HG02981 (cell line): Measurements from ENCODE around the gene HIC1.

Experiments
- ATAC-seq: cut with Tn5 transposase; IDR thresholded peaks from one replicate; pipeline ENCODE4 v1.9.1; 2021; ENCODE audit warnings: mild to moderate bottlenecking, moderate library complexity; ENCODE audit not compliant: unreplicated experiment

The HIC1 gene

DNA sequence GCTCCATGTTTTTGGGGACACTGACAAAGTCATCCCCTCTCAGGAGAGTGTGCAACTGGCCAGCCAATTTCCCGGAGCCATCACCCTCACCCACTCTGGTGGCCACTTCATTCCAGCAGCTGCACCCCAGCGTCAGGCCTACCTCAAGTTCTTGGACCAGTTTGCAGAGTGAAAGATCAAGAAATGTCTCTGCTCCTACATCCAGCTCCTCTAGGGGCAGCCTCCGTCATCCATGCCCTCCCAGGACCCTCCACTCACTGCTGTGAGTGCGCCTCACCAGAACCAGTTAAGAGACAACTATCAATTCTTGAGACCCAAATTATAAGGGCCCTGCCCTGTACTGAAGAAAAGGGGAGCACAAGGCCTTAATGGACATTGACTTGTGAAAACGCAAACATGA lies 12.0 kb upstream of the HIC1 start:
- no peak for ATAC-seq

DNA sequence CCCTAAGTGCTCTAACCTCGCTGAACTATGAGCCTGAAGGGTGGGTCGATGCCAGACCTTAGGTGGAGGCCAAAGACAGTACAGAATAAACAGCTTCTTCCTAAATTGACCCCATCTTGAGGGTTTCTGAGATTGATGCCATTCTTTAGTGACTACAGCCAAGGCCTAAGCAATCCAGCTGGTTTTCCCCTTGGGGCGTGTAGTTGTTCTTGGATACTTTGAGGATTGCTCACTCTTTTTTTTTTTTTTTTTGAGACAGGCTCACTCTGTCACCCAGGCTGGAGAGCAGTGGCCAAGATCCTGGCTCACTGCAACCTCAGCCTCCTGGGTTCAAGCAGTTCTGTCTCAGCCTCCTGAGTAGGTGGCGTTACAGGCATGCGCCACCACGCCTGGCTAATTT lies 11.1 kb upstream of the HIC1 start:
- ATAC-seq: no peak

DNA sequence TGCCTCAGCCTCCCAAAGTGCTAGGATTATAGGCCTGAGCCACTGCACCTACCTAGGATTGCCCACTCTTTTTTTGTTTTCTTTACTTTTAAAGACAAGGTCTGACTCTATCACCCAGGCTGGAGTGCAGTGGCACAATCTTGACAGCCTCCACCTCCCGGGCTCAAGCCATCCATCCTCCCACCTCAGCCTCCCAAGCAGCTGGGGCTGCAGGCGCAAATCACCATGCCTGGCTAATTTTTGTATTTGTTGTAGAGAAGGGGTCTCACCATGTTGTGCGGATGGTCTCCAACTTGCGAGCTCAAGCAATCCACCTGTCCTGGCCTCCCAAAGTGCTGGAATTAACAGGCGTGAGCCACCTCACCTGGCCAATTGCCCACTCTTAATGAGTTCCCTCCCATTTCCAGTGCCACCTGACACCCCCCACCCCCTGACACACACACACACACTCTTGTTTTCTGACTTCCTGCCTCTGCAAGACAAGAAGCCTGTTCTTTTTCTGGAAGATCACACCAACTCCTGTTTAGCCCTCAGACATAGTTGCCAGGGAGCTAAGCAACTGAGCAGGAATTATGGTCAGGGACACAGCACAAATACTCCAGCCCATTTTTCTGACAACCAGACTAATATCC lies 10.5 kb upstream of the HIC1 start:
- ATAC-seq: no peak

DNA sequence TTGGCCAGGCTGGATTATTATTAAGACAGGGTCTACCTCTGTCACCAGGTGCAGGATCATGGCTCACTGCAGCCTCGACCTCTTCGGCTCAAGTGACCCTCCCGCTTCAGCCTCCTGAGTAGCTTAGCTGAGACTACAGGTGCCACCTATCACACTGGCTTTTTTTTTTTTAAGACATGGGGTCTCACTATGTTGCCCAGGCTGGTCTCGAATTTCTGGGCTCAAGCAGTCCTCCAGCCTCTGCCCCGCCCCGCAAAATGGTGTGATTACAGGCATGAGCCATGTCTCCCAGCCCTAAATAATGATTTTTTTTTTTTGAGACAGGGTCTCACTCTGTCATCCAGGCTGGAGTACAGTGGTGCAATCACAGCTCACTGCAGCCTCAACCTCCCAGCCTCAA lies 7.3 kb upstream of the HIC1 start:
- ATAC-seq: no peak

DNA sequence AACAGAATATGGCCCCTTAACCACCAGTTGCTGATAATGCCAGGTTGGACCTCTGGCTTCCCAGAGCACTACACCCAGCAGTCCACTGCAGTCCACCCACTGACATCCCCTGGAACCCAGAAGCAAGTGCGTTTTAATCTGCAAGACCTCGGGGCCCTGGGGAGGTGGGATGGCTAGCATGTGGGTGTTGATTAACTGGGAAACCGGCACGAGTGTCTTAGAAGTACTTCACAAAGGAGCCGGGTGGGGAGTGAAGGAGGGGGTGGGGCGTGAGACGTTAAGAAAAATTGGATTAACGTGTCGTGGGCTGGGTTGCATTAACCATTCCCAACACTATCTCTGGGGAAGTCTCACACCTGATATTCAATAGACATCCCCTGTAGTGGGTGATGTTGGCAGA lies 6.1 kb upstream of the HIC1 start:
- no peak for ATAC-seq

DNA sequence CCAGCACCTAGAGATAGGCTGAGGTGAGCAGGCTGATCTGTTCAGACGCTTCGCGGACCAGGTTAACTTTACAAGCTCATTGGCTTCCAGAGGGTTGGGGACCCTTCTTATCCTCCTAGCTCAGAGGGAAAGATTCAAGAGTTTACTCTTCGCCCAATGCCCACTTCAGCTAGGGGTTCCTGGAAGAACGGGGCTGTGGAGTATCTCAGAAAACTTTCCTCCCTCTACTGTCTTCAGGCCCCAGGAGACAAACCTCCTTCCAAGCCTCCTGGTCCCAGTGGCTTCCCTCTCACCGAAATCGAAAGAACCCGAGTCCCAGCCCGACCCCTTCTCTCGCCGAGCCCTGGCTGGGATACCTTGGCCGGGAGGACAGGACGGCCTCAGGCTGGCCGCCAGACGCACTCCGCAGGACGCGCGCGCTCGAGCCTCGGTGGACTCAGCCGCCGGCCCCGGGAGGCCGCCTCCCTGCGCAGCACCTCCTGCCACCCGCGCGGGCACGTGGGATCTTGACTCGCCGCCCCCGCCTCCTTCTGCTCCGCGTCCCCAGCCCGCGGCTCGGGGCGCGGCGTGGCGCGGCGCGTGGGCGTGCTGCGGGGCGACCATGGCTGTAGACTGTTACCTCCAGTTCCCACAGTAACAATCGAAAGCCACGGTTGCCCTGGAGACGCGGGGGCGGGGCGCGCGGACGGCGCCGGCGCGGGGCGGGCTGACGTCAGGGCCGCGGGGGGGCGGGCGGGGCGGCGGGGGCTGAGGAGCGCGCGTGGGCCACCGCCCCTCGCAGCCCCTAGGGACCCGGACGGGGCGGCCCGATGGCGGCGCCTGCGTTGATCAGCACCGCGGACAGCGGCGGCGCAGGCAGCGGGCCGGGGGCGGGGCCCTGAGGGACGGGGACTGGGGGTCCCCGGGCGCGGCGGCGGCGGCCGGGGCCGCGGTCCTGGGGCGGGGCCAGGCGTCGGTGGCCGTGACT lies 5.3 kb upstream of the HIC1 start:
- peak; percentile 50 for ATAC-seq

DNA sequence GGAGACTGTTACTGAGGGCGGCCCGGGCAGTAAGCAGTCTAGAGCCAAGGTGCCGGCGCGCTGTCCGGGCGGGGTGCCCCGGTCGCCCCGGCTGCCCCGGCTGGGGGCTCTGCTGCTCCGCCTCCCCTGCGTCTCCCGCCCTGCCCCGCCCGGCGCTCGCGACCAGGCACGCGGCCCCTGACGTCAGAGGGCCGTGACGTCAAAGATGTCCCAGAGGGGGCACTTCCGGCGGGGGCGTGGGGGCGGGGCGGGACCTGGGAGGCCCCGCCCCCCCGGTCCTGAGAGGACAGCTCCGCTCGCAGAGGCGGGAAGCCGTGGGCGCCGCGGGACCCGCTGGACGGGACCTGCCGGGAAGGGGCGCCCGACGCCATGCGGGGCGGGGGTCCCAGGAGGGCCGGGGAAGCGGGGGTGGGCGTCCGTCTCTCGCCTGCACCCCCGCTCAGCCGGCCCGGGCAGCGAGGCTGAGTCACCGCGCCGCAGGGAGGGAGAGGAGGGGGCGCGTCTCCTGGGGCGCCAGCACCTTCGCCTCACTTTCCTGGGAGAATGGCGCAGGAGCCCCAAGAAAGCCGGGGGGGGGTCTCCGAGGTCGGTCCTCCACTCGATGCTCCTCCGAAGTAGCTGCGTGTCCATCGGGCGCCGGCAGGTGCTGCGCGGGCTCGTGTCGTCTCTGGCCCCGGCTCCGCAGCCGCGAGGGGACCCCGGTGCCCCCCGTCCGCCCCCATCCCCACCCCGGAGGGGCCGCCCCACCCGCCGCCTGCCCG lies 4.4 kb upstream of the HIC1 start:
- peak; percentile 16 for ATAC-seq

DNA sequence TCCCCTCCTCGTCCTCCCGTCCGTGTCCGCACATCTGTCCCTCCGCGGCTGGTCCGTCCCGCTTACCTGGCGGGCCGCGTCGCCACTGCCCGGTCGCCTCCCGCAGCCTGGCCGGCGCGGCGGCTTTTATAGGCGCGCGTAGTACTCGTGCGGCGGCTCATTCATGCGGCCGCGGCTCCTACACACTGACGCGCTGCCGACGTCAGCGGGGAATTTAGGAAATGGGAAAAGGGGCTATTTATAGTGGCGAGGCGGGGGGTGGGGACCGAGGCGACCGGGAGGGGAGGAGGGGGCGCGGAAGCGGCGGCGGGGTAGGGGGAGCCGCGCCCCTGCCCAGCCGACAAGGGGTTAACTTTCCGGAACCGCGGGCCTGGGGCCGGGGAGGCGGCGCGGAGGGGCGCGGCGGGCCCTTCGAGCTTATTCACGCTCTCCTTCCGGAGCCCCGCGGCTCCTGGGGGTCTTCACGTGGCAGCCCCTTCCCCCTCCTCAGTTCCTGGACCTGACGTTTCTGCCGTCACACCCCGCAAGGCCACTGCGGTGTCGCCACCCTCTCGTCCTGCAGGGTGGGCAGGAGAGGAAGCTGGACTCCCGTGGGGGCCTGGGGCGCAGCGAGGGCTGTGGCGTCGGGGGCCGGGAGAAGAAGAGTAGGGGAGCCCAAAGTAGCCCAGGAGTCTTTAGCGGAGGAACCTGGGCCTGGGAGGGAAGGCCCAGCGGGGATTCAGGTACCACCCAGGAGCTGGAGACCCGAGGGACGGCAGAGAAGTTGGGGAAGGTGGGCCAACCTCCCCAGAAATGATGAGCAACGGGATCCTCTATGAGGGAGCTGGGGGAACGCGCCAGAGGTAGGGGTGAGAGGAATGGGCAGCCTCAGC lies 3.6 kb upstream of the HIC1 start:
- ATAC-seq: no peak

DNA sequence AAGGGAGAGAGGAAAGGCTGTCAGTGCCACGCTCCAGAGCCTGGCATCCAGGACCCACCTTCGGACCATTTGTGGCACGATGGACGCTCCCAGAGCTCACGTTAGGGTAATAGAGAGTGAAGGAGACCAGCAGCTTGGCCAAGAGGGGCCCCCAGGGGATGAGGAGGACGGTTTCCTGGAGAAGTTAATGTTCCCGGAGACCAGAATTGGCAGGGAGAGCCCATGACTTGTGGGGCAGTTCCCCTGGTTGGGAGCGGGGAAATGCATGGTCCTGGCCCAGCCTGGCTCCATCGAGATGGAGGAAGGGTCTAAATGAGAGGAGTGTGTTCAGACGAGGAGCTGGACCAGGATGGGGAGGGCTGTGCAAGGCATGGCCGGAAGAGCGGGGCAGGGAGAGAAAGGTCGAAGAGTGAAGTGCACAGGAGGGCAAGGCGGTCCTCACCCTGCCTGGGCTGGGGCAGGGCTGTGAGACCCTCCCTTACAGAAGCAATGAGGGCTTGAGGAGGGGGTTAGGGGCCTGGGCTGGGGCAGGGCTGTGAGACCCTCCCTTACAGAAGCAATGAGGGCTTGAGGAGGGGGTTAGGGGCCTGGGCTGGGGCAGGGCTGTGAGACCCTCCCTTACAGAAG lies 2.9 kb upstream of the HIC1 start:
- no peak for ATAC-seq

DNA sequence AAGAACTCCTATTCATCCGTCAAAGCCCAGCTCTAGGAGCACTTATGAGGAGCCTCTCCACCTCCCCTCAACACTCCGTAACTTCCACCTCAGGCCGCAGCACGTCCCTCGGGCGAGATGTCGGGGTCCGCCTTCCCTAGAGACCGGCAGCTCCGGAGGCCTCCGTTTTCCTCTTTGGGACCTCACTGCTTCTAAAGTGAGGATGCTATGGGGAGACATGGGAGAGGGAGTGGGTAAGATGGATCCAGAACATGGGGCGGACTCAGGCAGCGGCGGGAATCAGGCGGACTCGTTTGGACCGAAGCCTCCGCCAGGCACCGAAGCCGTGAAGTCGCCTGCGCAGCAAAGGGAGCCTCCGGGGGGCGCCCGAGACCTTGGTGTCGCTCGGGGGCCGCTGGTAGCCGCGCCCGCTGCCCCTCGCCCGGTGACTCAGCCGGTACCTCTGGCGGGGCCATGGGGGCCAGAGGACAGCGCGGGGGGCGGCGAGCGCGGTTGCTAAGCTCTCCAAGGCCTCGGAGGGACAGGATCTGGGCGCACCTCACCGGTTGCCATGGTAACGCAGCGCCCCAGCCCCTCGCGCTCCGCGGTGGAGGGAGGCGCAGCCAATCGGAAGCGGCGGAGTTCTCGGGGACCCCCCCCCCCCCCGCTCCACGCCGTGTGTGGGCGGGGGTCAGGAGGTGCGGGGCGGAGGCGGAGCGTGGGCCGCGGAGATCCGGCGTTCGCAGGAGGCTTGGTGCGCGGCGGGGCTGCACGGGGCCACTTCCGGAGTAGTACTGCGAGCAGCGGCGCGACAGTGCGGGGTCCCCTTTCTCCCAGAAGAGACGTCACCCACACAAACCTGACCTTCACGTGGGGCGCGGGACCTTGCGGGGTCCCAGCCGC lies 1.3 kb upstream of the HIC1 start:
- ATAC-seq: no peak

DNA sequence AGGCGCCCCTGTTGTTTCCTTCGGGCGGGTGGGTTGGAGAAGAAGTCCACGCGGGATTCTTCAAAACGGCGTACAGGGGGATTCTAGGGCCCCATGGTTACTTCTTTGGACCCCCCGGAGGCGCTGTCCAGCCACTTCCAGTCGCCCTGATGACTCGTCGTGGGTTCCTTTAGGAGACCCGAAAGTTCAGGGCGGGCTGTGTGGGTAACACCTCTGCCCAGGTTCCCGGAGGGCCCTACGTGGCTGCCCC lies 716 bp upstream of the HIC1 start:
- no peak for ATAC-seq

DNA sequence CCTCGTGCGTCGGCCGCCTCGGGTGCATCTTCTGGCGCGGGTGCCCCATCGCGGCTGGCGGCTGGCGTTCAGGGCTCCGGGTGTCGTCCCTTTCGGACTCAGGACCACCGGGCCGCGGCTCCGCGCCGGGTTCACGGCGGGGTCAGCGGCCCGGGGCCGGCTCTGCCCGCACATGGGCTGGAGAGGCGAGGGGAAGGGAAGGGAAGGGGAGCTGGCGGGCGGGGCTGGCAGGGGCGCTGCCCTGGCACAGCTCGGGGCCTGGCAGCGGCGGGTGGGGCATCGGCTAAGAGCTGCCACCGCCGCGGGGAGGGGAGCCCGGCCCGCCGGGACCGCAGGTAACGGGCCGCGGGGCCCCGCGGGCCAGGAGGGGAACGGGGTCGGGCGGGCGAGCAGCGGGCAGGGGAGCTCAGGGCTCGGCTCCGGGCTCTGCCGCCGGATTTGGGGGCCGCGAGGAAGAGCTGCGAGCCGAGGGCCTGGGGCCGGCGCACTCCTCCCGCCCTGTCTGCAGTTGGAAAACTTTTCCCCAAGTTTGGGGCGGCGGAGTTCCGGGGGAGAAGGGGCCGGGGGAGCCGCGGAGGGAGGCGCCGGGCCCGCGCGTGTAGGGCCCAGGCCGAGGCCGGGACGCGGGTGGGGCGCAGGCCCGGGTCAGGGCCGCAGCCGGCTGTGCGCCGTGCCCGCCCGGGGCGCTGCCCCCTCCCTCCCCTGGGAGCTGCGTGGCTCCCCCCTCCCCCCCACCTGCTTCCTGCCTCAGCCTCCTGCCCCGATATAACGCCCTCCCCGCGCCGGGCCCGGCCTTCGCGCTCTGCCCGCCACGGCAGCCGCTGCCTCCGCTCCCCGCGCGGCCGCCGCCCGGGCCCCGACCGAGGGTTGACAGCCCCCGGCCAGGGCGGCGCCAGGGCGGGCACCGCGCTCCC lies 646 bp downstream of the HIC1 start:
- ATAC-seq: no peak

DNA sequence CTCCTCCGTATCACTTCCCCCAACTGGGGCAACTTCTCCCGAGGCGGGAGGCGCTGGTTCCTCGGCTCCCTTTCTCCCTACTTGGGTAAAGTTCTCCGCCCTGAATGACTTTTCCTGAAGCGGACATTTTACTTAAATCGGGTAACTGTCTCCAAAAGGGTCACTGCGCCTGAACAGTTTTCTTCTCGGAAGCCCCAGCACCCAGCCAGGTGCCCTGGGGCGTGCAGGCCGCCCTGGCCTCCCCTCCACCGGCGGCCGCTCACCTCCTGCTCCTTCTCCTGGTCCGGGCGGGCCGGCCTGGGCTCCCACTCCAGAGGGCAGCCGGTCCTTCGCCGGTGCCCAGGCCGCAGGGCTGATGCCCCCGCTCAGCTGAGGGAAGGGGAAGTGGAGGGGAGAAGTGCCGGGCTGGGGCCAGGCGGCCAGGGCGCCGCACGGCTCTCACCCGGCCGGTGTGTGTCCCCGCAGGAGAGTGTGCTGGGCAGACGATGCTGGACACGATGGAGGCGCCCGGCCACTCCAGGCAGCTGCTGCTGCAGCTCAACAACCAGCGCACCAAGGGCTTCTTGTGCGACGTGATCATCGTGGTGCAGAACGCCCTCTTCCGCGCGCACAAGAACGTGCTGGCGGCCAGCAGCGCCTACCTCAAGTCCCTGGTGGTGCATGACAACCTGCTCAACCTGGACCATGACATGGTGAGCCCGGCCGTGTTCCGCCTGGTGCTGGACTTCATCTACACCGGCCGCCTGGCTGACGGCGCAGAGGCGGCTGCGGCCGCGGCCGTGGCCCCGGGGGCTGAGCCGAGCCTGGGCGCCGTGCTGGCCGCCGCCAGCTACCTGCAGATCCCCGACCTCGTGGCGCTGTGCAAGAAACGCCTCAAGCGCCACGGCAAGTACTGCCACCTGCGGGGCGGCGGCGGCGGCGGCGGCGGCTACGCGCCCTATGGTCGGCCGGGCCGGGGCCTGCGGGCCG lies 1.6 kb downstream of the HIC1 start:
- ATAC-seq: no peak

DNA sequence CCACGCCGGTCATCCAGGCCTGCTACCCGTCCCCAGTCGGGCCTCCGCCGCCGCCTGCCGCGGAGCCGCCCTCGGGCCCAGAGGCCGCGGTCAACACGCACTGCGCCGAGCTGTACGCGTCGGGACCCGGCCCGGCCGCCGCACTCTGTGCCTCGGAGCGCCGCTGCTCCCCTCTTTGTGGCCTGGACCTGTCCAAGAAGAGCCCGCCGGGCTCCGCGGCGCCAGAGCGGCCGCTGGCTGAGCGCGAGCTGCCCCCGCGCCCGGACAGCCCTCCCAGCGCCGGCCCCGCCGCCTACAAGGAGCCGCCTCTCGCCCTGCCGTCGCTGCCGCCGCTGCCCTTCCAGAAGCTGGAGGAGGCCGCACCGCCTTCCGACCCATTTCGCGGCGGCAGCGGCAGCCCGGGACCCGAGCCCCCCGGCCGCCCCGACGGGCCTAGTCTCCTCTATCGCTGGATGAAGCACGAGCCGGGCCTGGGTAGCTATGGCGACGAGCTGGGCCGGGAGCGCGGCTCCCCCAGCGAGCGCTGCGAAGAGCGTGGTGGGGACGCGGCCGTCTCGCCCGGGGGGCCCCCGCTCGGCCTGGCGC lies 2.4 kb downstream of the HIC1 start:
- no peak for ATAC-seq

DNA sequence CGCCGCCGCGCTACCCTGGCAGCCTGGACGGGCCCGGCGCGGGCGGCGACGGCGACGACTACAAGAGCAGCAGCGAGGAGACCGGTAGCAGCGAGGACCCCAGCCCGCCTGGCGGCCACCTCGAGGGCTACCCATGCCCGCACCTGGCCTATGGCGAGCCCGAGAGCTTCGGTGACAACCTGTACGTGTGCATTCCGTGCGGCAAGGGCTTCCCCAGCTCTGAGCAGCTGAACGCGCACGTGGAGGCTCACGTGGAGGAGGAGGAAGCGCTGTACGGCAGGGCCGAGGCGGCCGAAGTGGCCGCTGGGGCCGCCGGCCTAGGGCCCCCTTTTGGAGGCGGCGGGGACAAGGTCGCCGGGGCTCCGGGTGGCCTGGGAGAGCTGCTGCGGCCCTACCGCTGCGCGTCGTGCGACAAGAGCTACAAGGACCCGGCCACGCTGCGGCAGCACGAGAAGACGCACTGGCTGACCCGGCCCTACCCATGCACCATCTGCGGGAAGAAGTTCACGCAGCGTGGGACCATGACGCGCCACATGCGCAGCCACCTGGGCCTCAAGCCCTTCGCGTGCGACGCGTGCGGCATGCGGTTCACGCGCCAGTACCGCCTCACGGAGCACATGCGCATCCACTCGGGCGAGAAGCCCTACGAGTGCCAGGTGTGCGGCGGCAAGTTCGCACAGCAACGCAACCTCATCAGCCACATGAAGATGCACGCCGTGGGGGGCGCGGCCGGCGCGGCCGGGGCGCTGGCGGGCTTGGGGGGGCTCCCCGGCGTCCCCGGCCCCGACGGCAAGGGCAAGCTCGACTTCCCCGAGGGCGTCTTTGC lies 3.1 kb downstream of the HIC1 start:
- no peak for ATAC-seq
